Endothelial cell of umbilical vein (primary cell): ENCODE measurements around the gene MAGI1. TPM values are rescaled to one million over a fixed set of nuclear protein-coding genes. Genes with fewer than 3 reads are reported as not detected.

Source experiments
- BruUV-seq: library from RNA; stranded (reverse); fragments of 400-500 nt; replicated peaks from 2 replicates; lab custom pipeline; 2021; lab: Mats Ljungman, UMichigan
- CTCF ChIA-PET: fragments of 300-600, 350-600 bp; sonication (Branson Sonifier 250); formaldehyde crosslinking; loops from one replicate; lab custom pipeline; 2021; ENCODE audit warnings: antibody characterized with exemption, inconsistent platforms; lab: Charles Lee
- POLR2A ChIA-PET: fragments of 300-600, 350-600 bp; sonication (Branson Sonifier 250); formaldehyde crosslinking; loops from one replicate; lab custom pipeline; 2021; ENCODE audit warnings: antibody characterized with exemption, inconsistent platforms; lab: Charles Lee
- DNase-seq: peaks from one replicate; pipeline ENCODE4 v3.0.0-alpha.2; 2011; ENCODE audit warnings: low read depth, low spot score
- FAIRE-seq: peaks from 2 replicates; lab custom pipeline; 2011; peaks lifted over from hg19 to GRCh38; lab: Jason Lieb, UNC
- H2AFZ ChIP-seq: 2 replicates; pipeline ENCODE4 v1.6.0; 2012; ENCODE audit warnings: low read depth, low read length, control low read depth, inconsistent platforms
- H3K27ac ChIP-seq: 2 replicates; pipeline ENCODE4 v1.5.1; 2011; ENCODE audit warnings: low read depth, mild to moderate bottlenecking, control low read depth, low read length, moderate library complexity; ENCODE audit not compliant: insufficient read depth
- H3K27me3 ChIP-seq, 2 experiments: 2 replicates each; pipeline versions ENCODE4 v1.6.0 to v1.6.1; 2011; ENCODE audit warnings: low read length in 2 of 2, mixed read lengths in 1 of 2; ENCODE audit not compliant: control insufficient read depth in 2 of 2, insufficient read depth in 2 of 2
- H3K36me3 ChIP-seq, 2 experiments: 2 replicates in 1 of 2; 3 replicates in 1 of 2; pipeline ENCODE4 v1.5.1; 2011; ENCODE audit warnings: low read length in 2 of 2, mild to moderate bottlenecking in 1 of 2, moderate library complexity in 1 of 2; ENCODE audit not compliant: control insufficient read depth in 2 of 2, insufficient read depth in 2 of 2; ENCODE audit errors: extremely low read depth in 1 of 2
- H3K4me1 ChIP-seq: 3 replicates; pipeline ENCODE4 v1.5.1; 2011; ENCODE audit warnings: mild to moderate bottlenecking, low read length; ENCODE audit not compliant: control insufficient read depth, insufficient read depth; ENCODE audit errors: extremely low read depth
- H3K4me2 ChIP-seq: 2 replicates; pipeline ENCODE4 v1.6.1; 2011; ENCODE audit warnings: low read length, control low read depth, mixed read lengths; ENCODE audit not compliant: insufficient read depth
- H3K4me3 ChIP-seq, 3 experiments: fragments of 200-600 bp in 1 of 3; sonication (generic), shearing (Covaris generic) in 1 of 3; replicated peaks in 1 of 3; 2 replicates each; pipeline ENCODE4 v1.5.1; 2011 to 2016; ENCODE audit warnings: control low read depth in 3 of 3, low read length in 3 of 3, mild to moderate bottlenecking in 2 of 3, inconsistent platforms in 1 of 3, low read depth in 1 of 3, moderate library complexity in 1 of 3; ENCODE audit not compliant: insufficient read depth in 1 of 3
- H3K79me2 ChIP-seq: 2 replicates; pipeline ENCODE4 v1.6.0; 2012; ENCODE audit warnings: low read length, inconsistent platforms; ENCODE audit not compliant: control insufficient read depth, insufficient read depth
- H3K9ac ChIP-seq: replicated peaks from 2 replicates; pipeline ENCODE3; 2011; ENCODE audit warnings: low read length, control low read depth; ENCODE audit not compliant: insufficient read depth; ENCODE audit errors: extremely low read depth
- H3K9me1 ChIP-seq: replicated peaks from 3 replicates; pipeline ENCODE4 v1.6.0; 2011; ENCODE audit warnings: mild to moderate bottlenecking, low read length; ENCODE audit not compliant: control insufficient read depth, insufficient read depth; ENCODE audit errors: extremely low read depth
- H3K9me3 ChIP-seq: replicated peaks from 2 replicates; pipeline ENCODE4 v1.5.1; 2012; ENCODE audit warnings: low read length, inconsistent platforms; ENCODE audit not compliant: control insufficient read depth, insufficient read depth
- H4K20me1 ChIP-seq: replicated peaks from 2 replicates; pipeline ENCODE3; 2011; ENCODE audit warnings: mild to moderate bottlenecking, low read length; ENCODE audit not compliant: control insufficient read depth, insufficient read depth; ENCODE audit errors: extremely low read depth
- EZH2 ChIP-seq: IDR thresholded peaks from 2 replicates; pipeline ENCODE4 v1.6.1; 2012; ENCODE audit warnings: borderline replicate concordance, low read depth, mild to moderate bottlenecking, moderate library complexity, low read length, inconsistent platforms; ENCODE audit not compliant: severe bottlenecking
- FOS ChIP-seq: IDR thresholded peaks from 2 replicates; pipeline ENCODE4 v1.6.1; 2011; ENCODE audit warnings: mild to moderate bottlenecking, low read length, moderate library complexity, borderline replicate concordance; ENCODE audit not compliant: insufficient read depth
- GATA2 ChIP-seq: IDR thresholded peaks from 2 replicates; pipeline ENCODE4 v1.7.0; 2011; ENCODE audit warnings: low read depth, mild to moderate bottlenecking, moderate library complexity, mixed read lengths, low read length; ENCODE audit not compliant: insufficient read length, insufficient read depth
- JUN ChIP-seq: IDR thresholded peaks from 2 replicates; pipeline ENCODE4 v1.6.1; 2011; ENCODE audit warnings: borderline replicate concordance, low read depth; ENCODE audit not compliant: insufficient read length, insufficient read depth
- MYC ChIP-seq: IDR thresholded peaks from one replicate; pipeline ENCODE4 v1.6.1; 2011; ENCODE audit warnings: mild to moderate bottlenecking, low read depth, low read length
- POLR2A ChIP-seq: IDR thresholded peaks from 2 replicates; pipeline ENCODE4 v1.6.1; 2012; ENCODE audit warnings: low read depth, mild to moderate bottlenecking, control low read depth, low read length
- POLR2AphosphoS5 ChIP-seq: IDR thresholded peaks from 2 replicates; pipeline ENCODE4 v1.6.1; 2012; ENCODE audit warnings: low read depth, mild to moderate bottlenecking, control low read depth, low read length, moderate library complexity; ENCODE audit not compliant: insufficient read depth
- dilution Hi-C: fragments of 300-500 bp; cut with MboI; formaldehyde crosslinking; loops from one replicate; pipeline ENCODE4 v1.15.0; 2019; ENCODE audit warnings: low sequenced_read_pairs; ENCODE audit not compliant: extremely low pct_ligation_motif_present
- intact Hi-C: fragments of 100-400 bp; cut with micrococcal nuclease; formaldehyde crosslinking; loops from one replicate; pipeline ENCODE4 v1.10.0; 2022
- polyA plus RNA-seq, 4 experiments: library from polyadenylated mRNA; depleted of rRNA in 3 of 4; stranded (reverse) in 3 of 4; unstranded in 1 of 4; fragments of >200 nt; gene quantifications; 2 replicates each; pipeline versions ENCODE4 v1.2.1 to v1.2.3, GENCODE V29; 2011 to 2012; ENCODE audit warnings: missing spikeins in 1 of 4
- total RNA-seq: library from RNA; stranded (reverse); gene quantifications from 2 replicates; pipeline ENCODE4 v1.2.3, GENCODE V29; 2021
- TF ChIP-seq, protein P1 (sequence below): IDR thresholded peaks from 2 replicates; pipeline ENCODE4 v1.6.1; 2011; ENCODE audit not compliant: insufficient read depth, insufficient read length
- TF ChIP-seq, protein P2 (sequence below), 2 donors: IDR thresholded peaks; 1 replicate in 1 of 2; 2 replicates in 1 of 2; pipeline ENCODE4 v1.5.1; 2011; ENCODE audit warnings: low read length in 2 of 2, mild to moderate bottlenecking in 2 of 2, moderate library complexity in 2 of 2, control low read depth in 1 of 2, inconsistent platforms in 1 of 2, low read depth in 1 of 2; ENCODE audit not compliant: insufficient read depth in 1 of 2; ENCODE audit errors: extremely low read depth in 1 of 2

Gene MAGI1
- total and polyA plus RNA-seq, 2 donors (not counting 3 experiments of a cell fraction or from before 2014, with no cell fraction given), result 10.1 to 47.9 TPM

DNA sequence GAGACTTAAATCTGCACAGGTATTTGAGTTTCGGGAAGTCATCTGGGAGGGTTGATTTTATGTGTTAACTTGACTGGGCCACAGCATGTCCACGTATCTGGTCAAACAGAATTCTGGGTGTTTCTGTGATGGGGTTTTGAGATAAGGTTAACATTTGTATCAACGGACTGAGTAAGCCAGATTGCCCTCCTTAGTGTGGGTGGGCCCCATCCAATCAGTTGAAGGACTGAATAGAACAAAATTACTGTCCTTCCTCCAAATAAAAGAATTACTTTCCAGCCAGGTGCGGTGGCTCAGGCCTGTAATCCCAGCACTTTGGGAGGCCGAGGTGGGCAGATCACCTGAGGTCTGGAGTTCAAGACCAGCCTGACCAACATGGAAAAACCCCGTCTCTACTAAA, 399.3 kb downstream of the MAGI1 start:
- Histone ChIP-seq H3K4me1 (no peaks in the 10 kb centered on the region), H3K4me3 (no peak overlapping the region), H3K27ac (no peak overlapping the region), H3K27me3 (no peaks in the 10 kb centered on the region), H3K9me3 (no peaks in the 10 kb centered on the region), H3K79me2 (no peaks in the 10 kb centered on the region), H3K36me3 (no peaks in the 10 kb centered on the region), H2AFZ (no peak overlapping the region), H3K4me2 (no peak overlapping the region), H3K9ac (no peak overlapping the region), H3K9me1 (no peaks in the 10 kb centered on the region), H4K20me1 (peaks cover 2% of the 10 kb centered on the region)
- no TSS peak for BruUV-seq
- FAIRE-seq (no peak), DNase-seq (no peak)
- ChIA-PET CTCF (no interaction called here), POLR2A (no interaction called here)
- intact Hi-C loops (no loop called here), dilution Hi-C loops (no loop called here)
- TF ChIP-seq POLR2A (no peak), JUN (no peak), MYC (no peak), FOS (no peak), POLR2AphosphoS5 (no peak), EZH2 (no peak), GATA2 (no peak)
- TF ChIP-seq, protein P1, sequence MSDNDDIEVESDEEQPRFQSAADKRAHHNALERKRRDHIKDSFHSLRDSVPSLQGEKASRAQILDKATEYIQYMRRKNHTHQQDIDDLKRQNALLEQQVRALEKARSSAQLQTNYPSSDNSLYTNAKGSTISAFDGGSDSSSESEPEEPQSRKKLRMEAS, result no peak
- TF ChIP-seq, protein P2, sequence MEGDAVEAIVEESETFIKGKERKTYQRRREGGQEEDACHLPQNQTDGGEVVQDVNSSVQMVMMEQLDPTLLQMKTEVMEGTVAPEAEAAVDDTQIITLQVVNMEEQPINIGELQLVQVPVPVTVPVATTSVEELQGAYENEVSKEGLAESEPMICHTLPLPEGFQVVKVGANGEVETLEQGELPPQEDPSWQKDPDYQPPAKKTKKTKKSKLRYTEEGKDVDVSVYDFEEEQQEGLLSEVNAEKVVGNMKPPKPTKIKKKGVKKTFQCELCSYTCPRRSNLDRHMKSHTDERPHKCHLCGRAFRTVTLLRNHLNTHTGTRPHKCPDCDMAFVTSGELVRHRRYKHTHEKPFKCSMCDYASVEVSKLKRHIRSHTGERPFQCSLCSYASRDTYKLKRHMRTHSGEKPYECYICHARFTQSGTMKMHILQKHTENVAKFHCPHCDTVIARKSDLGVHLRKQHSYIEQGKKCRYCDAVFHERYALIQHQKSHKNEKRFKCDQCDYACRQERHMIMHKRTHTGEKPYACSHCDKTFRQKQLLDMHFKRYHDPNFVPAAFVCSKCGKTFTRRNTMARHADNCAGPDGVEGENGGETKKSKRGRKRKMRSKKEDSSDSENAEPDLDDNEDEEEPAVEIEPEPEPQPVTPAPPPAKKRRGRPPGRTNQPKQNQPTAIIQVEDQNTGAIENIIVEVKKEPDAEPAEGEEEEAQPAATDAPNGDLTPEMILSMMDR (IDR thresholded peaks at IDR 0.05; ENCODE audit: extremely low read depth in 1 of 2, insufficient read depth in 1 of 2, low read depth in 1 of 2, low read length in 2 of 2), result no peak
